MCF 10A (cell line): ENCODE data around the gene DCP1B. TPM values are rescaled to one million over a fixed set of nuclear protein-coding genes. Genes with fewer than 3 reads are reported as not detected.

ENCODE experiments used
- BruUV-seq: library from RNA; stranded (reverse); fragments of 400-500 nt; replicated peaks from 2 replicates; lab custom pipeline; 2021; lab: Mats Ljungman, UMichigan
- CTCF ChIA-PET: fragments of 300-600 bp; sonication (Branson Sonifier 250); formaldehyde crosslinking; extraction: SDS; loops from one replicate; lab custom pipeline; 2021; ENCODE audit warnings: antibody characterized with exemption, inconsistent platforms; lab: Yijun Ruan, JAX
- POLR2A ChIA-PET: fragments of 300-600, 350-650 bp; sonication (Branson Sonifier 250); formaldehyde crosslinking; extraction: SDS; loops from one replicate; lab custom pipeline; 2020; ENCODE audit warnings: antibody characterized with exemption, inconsistent platforms; lab: Yijun Ruan, JAX
- DNase-seq: peaks from one replicate; pipeline ENCODE4 v3.0.0-alpha.2; 2018; ENCODE audit not compliant: unreplicated experiment
- H3K27ac Mint-ChIP-seq: one replicate; pipeline ENCODE4 v1.8.0; 2022; ENCODE audit warnings: mild to moderate bottlenecking, low read depth, mixed read lengths; ENCODE audit not compliant: unreplicated experiment
- H3K27me3 Mint-ChIP-seq: one replicate; pipeline ENCODE4 v1.8.0; 2022; ENCODE audit warnings: mixed read lengths; ENCODE audit not compliant: insufficient read depth, unreplicated experiment
- H3K36me3 Mint-ChIP-seq: one replicate; pipeline ENCODE4 v1.8.0; 2022; ENCODE audit warnings: mild to moderate bottlenecking, moderate library complexity, mixed read lengths; ENCODE audit not compliant: insufficient read depth, unreplicated experiment
- H3K4me1 Mint-ChIP-seq: one replicate; pipeline ENCODE4 v1.8.0; 2022; ENCODE audit warnings: mixed read lengths; ENCODE audit not compliant: insufficient read depth, unreplicated experiment
- H3K4me3 Mint-ChIP-seq: one replicate; pipeline ENCODE4 v1.8.0; 2022; ENCODE audit warnings: mild to moderate bottlenecking, moderate library complexity, mixed read lengths; ENCODE audit not compliant: unreplicated experiment
- H3K9me3 Mint-ChIP-seq: one replicate; pipeline ENCODE4 v1.8.0; 2022; ENCODE audit warnings: mixed read lengths; ENCODE audit not compliant: unreplicated experiment
- intact Hi-C: fragments of 100-400 bp; cut with micrococcal nuclease; formaldehyde crosslinking; loops from 2 replicates; pipeline ENCODE4 v1.14.1; 2022
- total RNA-seq: library from RNA; stranded (reverse); gene quantifications from 2 replicates; pipeline ENCODE4 v1.2.3, GENCODE V29; 2022
- TF ChIP-seq, protein P1 (sequence below): fragments of 200-600 bp; IDR thresholded peaks from one replicate; pipeline ENCODE4 v1.8.0; 2022; ENCODE audit warnings: antibody characterized with exemption, mild to moderate bottlenecking; ENCODE audit not compliant: unreplicated experiment

DCP1B gene
- total RNA-seq, 1 experiment from 2014 or later = 5.5 TPM

GRCh38 chr12:1929985-1930802 is 74.1 kb downstream of the DCP1B start:
- no peak overlapping the region for H3K4me3 Mint-ChIP-seq
- no TSS peak for BruUV-seq
- no peak overlapping the region for H3K27ac Mint-ChIP-seq
- no peaks in the 10 kb centered on the region for H3K36me3 Mint-ChIP-seq
- no peak for DNase-seq
- CTCF ChIA-PET = interaction anchor here (0.6 to 4.5 kb wide), 3 partner anchors 10 to 296 kb away, joined by 3 to 30 read pairs (median 4); no protein-coding TSS in a partner anchor
- intact Hi-C loops = no loop called here
- H3K4me1 Mint-ChIP-seq = no peaks in the 10 kb centered on the region
- POLR2A ChIA-PET = no interaction called here
- TF ChIP-seq, protein P1, sequence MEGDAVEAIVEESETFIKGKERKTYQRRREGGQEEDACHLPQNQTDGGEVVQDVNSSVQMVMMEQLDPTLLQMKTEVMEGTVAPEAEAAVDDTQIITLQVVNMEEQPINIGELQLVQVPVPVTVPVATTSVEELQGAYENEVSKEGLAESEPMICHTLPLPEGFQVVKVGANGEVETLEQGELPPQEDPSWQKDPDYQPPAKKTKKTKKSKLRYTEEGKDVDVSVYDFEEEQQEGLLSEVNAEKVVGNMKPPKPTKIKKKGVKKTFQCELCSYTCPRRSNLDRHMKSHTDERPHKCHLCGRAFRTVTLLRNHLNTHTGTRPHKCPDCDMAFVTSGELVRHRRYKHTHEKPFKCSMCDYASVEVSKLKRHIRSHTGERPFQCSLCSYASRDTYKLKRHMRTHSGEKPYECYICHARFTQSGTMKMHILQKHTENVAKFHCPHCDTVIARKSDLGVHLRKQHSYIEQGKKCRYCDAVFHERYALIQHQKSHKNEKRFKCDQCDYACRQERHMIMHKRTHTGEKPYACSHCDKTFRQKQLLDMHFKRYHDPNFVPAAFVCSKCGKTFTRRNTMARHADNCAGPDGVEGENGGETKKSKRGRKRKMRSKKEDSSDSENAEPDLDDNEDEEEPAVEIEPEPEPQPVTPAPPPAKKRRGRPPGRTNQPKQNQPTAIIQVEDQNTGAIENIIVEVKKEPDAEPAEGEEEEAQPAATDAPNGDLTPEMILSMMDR = no peak
- no peaks in the 10 kb centered on the region for H3K9me3 Mint-ChIP-seq
- peaks cover 61% of the 10 kb centered on the region for H3K27me3 Mint-ChIP-seq

GRCh38 chr12:1929241-1929984 is 74.8 kb downstream of the DCP1B start:
- peaks cover 68% of the 10 kb centered on the region for H3K27me3 Mint-ChIP-seq
- peaks cover 4% of the 10 kb centered on the region for H3K36me3 Mint-ChIP-seq
- intact Hi-C loops = no loop called here
- no peak overlapping the region for H3K4me3 Mint-ChIP-seq
- no peak overlapping the region for H3K27ac Mint-ChIP-seq
- ChIA-PET POLR2A (no interaction called here), CTCF (interaction anchor here (4.5 kb wide), 1 partner anchor 10 kb away, joined by 30 read pairs; no protein-coding TSS in a partner anchor)
- no peaks in the 10 kb centered on the region for H3K4me1 Mint-ChIP-seq
- TF ChIP-seq, protein P1 = no peak
- H3K9me3 Mint-ChIP-seq = no peaks in the 10 kb centered on the region
- BruUV-seq = no TSS peak
- no peak for DNase-seq

DNA sequence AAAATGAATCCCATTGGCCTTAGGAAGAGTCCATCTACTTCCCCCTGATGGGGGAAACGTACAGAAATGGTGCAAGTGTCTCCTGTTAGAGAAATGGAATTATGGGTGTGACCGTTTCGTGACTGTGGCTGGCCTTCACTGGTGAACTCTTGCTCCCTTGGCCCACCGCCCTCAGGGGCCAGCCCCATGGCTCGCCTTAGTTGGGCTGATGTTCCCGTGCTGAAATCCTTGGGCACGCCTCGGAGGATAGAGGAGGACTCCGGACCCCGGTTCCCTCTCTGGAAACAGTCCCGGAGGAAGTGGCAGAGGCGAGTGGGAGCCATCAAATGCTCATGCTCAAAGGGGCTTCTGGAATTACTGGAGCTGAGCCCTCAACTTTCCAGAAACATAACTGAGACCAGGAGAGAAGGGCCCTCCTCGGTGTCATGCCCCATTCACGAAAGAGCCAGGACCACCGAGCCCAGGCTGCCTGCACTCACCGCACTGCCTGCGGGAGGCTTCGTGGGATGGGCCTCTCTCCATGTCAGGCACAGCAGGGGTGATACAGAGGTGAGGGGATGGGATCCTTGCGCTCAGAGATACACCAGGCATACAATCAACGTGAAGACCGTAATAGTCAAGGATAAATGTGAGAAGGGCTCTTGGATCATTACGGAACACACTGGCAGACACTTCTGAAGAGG is 75.7 kb downstream of the DCP1B start:
- H3K9me3 Mint-ChIP-seq = no peaks in the 10 kb centered on the region
- intact Hi-C loops = no loop called here
- H3K36me3 Mint-ChIP-seq = peaks cover 4% of the 10 kb centered on the region
- DNase-seq = no peak
- TF ChIP-seq, protein P1 = no peak
- no peak overlapping the region for H3K27ac Mint-ChIP-seq
- H3K27me3 Mint-ChIP-seq = peaks cover 77% of the 10 kb centered on the region
- H3K4me1 Mint-ChIP-seq = no peaks in the 10 kb centered on the region
- POLR2A ChIA-PET = no interaction called here
- no peak overlapping the region for H3K4me3 Mint-ChIP-seq
- CTCF ChIA-PET = interaction anchor here (0.7 to 4.5 kb wide), 2 partner anchors 11 to 139 kb away, joined by 3 to 30 read pairs; no protein-coding TSS in a partner anchor
- no TSS peak for BruUV-seq
